ES-I3 (cell line): ENCODE measurements around the gene STK11IP.
A peak's percentile ranks its signal among the peaks of the same experiment; 100 is the strongest.

Experiments used
- H3K36me3 ChIP-seq: 2 replicates; pipeline ENCODE4 v1.6.1; 2013; ENCODE audit warnings: mild to moderate bottlenecking, low read length, control low read depth, moderate library complexity; ENCODE audit not compliant: insufficient read depth
- H3K4me1 ChIP-seq: 2 replicates; pipeline ENCODE4 v1.6.1; 2013; ENCODE audit warnings: mild to moderate bottlenecking, control low read depth, low read length; ENCODE audit not compliant: insufficient read depth
- H3K9ac ChIP-seq: 2 replicates; pipeline ENCODE4 v1.6.1; 2013; ENCODE audit warnings: low read depth, mild to moderate bottlenecking, low read length, moderate library complexity
- H3K9me3 ChIP-seq: 2 replicates; pipeline ENCODE4 v1.6.1; 2013; ENCODE audit warnings: mild to moderate bottlenecking, low read length, moderate library complexity; ENCODE audit not compliant: control insufficient read depth, insufficient read depth

Gene STK11IP

DNA sequence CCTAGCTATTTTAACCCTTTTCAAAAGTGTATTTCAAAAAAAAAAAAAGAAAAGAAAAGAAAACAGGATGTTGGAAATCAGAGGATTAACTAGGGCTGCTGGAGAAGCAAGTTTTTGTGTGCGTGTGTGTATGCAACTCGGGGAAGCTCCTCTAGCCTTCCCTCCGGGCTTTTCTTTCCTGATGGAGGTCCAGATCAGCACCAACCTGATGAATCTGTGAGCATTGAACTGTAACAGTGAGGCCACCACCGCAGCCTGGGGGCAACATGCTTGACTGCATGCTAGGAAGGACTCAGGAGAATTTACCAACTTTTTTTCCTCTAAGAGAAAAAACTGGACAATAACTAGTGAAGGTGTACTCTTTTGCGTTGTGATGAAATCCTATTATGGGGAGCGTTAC, 28.6 kb upstream of the STK11IP start:
- Histone ChIP-seq H3K9me3 (no peaks in the 10 kb centered on the region), H3K9ac (no peak overlapping the region), H3K4me1 (peaks cover 42% of the 10 kb centered on the region), H3K36me3 (peaks cover 10% of the 10 kb centered on the region)

DNA sequence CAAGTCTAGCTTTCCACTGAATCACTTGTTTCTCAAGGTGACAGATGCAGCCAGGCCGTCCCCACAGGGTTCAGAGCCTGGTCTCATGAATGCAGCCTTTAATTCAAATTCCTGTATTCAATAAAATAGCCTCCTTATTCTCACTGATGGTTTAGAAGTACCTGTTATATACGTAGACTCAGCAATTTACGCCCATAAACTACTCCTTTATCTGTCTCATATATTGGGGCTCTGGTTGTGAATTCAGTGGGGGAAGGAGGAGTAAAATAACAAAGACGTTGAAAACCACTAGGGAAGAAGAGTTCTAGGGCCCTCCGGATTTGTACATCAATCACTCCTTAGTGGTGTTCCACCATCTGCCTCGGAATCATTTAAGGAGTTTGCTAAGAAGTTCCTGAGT, 28.0 kb upstream of the STK11IP start:
- Histone ChIP-seq H3K4me1 (peaks cover 36% of the 10 kb centered on the region), H3K36me3 (peaks cover 4% of the 10 kb centered on the region; the same call in 1 of the 2 replicates), H3K9ac (peak overlapping the region; percentile 76; the same call in 1 of the 2 replicates), H3K9me3 (no peaks in the 10 kb centered on the region)

DNA sequence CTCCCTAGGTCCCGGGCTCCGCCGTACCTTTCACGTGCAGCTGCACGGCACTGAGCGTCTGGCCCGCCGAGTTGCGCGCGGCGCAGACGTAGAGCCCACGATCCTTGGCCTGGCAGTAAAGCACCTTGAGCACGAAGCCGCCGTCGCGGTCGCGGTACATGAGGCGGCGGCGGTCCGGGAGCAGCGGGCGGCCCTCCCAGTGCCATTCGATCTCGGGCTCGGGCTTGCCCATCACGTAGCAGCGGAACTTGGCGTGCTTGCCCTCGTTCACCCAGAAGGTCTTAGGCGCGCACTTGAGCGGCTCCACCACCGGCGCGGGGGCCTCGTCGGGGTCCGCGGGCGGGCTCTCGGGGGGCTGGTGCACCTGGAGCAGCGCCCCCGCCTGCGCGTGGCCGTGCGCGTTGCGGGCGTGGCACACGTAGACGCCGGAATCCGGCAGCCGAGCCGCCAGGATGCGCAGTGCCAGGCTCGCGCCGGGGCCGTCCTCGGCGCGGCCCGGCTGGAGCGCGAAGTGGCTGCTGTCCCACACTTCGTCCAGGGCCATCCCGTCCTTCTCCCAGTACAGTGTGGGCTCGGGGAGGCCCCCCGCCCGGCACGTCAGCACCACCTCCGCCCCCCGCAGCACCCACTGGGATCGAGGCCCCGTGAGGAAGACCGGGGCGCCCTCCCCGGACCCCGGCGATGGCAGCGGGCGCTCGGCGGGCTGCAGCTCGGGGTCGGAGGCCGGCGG, 27.3 kb upstream of the STK11IP start:
- Histone ChIP-seq H3K9ac (peak overlapping the region; percentile 76), H3K4me1 (peaks cover 30% of the 10 kb centered on the region), H3K9me3 (no peaks in the 10 kb centered on the region), H3K36me3 (peaks cover 4% of the 10 kb centered on the region; the same call in 1 of the 2 replicates)

GRCh38 chr2:219570924-219571310, 26.7 kb upstream of the STK11IP start:
- Histone ChIP-seq H3K36me3 (peaks cover 4% of the 10 kb centered on the region; the same call in 1 of the 2 replicates), H3K9ac (peak overlapping the region; percentile 76)

GRCh38 chr2:219571311-219572236, 26.1 kb upstream of the STK11IP start, which contains the start of gene OBSL1:
Gene OBSL1 (minus strand): TSS chr2:219571539. CDS start chr2:219571232, 307 bp downstream.
- Histone ChIP-seq H3K4me1 (peaks cover 30% of the 10 kb centered on the region), H3K9me3 (no peaks in the 10 kb centered on the region), H3K9ac (peak within 1 kb of the TSS; percentile 76), H3K36me3 (peaks cover 4% of the 10 kb centered on the region; the same call in 1 of the 2 replicates)

More at GRCh38 chr2:219570924-219571310, 26.7 kb upstream of the STK11IP start:
- Histone ChIP-seq H3K9me3 (no peaks in the 10 kb centered on the region), H3K4me1 (peaks cover 29% of the 10 kb centered on the region)

DNA sequence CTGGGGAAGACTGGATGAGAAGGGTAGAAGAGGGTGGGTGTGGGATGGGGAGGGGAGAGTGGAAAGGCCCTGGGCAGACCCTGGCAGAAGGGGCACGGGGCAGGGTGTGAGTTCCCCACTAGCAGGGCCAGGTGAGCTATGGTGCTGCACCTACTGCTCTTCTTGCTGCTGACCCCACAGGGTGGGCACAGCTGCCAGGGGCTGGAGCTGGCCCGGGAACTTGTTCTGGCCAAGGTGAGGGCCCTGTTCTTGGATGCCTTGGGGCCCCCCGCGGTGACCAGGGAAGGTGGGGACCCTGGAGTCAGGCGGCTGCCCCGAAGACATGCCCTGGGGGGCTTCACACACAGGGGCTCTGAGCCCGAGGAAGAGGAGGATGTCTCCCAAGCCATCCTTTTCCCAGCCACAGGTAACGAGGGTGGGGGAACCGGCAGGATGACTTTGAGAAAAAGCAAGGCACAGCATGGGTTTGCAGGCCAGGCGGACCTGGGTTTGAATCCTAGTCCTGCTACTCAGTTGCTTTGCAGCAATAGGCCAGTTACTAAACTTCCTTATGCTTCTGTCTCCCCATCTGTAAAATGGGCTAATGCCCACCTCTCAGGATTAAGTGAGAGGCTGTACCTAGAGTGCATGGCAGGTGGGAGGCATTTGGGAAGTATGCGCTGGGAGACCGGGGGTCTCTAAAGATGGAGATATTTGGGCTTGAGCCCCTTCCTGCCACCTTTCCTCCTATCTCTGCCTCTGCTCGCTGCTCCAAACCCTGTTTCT, 25.2 kb upstream of the STK11IP start, which contains the start of gene INHA:
Gene INHA, plus strand, starts transcription at position 74 of the 765 bp plus-strand sequence. Its CDS starts 65 bp downstream, at position 139.
- Histone ChIP-seq H3K9ac (peak within 1 kb of the TSS; percentile 72), H3K9me3 (no peaks in the 10 kb centered on the region), H3K4me1 (peaks cover 38% of the 10 kb centered on the region), H3K36me3 (peaks cover 4% of the 10 kb centered on the region; the same call in 1 of the 2 replicates)

GRCh38 chr2:219573166-219573565, 24.5 kb upstream of the STK11IP start:
- H3K4me1 ChIP-seq = peaks cover 44% of the 10 kb centered on the region
- H3K9ac ChIP-seq = no peak overlapping the region
- H3K9me3 ChIP-seq = no peaks in the 10 kb centered on the region
- H3K36me3 ChIP-seq = peaks cover 4% of the 10 kb centered on the region; the same call in 1 of the 2 replicates

DNA sequence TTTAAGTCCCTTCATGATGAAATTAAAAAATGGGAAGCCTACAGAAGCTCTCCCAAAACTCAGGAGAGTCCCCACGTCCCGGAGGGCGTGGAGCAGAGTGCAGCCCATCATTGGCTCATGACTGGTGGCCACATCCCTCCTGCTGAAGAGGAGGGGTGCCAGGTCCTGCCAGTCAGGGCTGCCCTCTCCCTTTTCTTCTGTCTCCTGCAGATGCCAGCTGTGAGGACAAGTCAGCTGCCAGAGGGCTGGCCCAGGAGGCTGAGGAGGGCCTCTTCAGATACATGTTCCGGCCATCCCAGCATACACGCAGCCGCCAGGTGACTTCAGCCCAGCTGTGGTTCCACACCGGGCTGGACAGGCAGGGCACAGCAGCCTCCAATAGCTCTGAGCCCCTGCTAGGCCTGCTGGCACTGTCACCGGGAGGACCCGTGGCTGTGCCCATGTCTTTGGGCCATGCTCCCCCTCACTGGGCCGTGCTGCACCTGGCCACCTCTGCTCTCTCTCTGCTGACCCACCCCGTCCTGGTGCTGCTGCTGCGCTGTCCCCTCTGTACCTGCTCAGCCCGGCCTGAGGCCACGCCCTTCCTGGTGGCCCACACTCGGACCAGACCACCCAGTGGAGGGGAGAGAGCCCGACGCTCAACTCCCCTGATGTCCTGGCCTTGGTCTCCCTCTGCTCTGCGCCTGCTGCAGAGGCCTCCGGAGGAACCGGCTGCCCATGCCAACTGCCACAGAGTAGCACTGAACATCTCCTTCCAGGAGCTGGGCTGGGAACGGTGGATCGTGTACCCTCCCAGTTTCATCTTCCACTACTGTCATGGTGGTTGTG, 23.0 kb upstream of the STK11IP start:
- peaks cover 48% of the 10 kb centered on the region for H3K4me1 ChIP-seq
- H3K9ac ChIP-seq = no peak overlapping the region
- H3K36me3 ChIP-seq = no peaks in the 10 kb centered on the region
- H3K9me3 ChIP-seq = no peaks in the 10 kb centered on the region

DNA sequence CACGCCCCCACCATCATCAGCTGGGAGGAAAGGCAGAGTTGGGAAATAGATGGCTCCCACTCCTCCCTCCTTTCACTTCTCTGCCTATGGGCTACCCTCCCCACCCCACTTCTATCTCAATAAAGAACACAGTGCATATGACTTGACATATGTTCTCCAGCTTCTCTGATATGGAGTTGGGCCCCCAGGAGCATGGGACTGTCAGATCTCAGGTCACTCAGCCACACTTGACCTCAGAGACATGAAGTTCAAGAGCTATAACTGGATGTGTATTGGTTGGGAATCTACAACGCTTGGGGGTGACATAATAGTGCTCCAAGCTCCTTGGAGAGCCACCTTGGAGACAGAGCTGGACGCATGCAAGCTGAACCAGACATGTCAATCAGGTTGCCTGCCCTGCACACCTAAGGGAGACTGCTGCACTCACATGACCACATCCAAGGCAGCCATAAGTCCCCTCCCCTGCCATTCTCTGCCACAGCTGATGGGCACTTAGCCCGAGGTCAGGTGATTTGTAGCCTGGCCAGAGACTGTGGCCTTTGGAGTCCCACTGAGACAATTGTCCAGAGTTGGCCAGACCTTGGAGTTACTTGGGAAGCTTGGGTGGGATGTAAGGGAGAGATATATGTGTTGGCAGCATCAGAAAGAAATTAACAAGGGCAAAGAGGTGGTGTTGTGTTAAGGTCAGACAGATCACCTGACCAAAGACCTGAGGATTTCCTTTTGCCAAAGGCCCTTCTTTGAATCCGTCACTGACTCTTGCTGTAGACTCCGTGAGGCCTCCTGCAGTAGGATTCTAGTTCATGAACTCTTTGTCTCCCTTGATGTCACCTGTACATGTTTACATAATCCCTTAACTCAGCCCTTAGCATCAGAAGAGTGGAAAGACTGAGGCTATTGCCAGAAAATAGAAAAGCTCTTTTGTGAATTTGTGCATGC, 21.8 kb upstream of the STK11IP start:
- Histone ChIP-seq H3K36me3 (no peaks in the 10 kb centered on the region), H3K9ac (no peak overlapping the region), H3K4me1 (peaks cover 47% of the 10 kb centered on the region), H3K9me3 (no peaks in the 10 kb centered on the region)

- Histone ChIP-seq H3K9me3 (no peaks in the 10 kb centered on the region), H3K4me1 (peaks cover 46% of the 10 kb centered on the region), H3K36me3 (no peaks in the 10 kb centered on the region), H3K9ac (peak overlapping the region; percentile 30; the same call in 1 of the 2 replicates)
Measured at GRCh38 chr2:219576505-219577388, 20.9 kb upstream of the STK11IP start.

- Histone ChIP-seq H3K4me1 (peaks cover 30% of the 10 kb centered on the region), H3K9ac (no peak overlapping the region), H3K9me3 (no peaks in the 10 kb centered on the region), H3K36me3 (no peaks in the 10 kb centered on the region)
Measured at GRCh38 chr2:219578811-219579613, 18.6 kb upstream of the STK11IP start.
